HG03060 (cell line): ENCODE data around the gene MSH2.

Experiments
- ATAC-seq: cut with Tn5 transposase; IDR thresholded peaks from one replicate; pipeline ENCODE4 v1.9.1; 2021; ENCODE audit warnings: low read depth, moderate number of reproducible peaks; ENCODE audit not compliant: unreplicated experiment

Gene MSH2

DNA sequence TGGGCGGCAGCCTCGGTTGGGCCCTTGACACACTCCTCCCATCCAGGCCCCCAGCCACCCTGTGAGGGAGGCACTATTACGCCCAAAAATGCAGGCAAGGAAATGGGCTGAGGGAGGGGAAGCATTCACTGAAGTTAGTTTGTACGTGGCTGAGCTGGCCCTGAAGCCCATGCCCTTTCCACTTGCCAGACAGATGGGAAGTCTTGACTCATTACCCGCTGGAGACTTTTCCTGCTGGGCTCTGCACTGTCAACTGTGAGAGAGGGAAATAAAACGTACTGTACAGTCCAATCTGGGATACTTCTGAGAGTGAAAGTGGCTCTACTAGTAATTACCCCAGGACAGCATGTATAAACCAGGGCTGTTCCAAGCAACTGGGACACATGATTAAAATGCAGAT, 125.9 kb downstream of the MSH2 start:
- ATAC-seq, result no peak

DNA sequence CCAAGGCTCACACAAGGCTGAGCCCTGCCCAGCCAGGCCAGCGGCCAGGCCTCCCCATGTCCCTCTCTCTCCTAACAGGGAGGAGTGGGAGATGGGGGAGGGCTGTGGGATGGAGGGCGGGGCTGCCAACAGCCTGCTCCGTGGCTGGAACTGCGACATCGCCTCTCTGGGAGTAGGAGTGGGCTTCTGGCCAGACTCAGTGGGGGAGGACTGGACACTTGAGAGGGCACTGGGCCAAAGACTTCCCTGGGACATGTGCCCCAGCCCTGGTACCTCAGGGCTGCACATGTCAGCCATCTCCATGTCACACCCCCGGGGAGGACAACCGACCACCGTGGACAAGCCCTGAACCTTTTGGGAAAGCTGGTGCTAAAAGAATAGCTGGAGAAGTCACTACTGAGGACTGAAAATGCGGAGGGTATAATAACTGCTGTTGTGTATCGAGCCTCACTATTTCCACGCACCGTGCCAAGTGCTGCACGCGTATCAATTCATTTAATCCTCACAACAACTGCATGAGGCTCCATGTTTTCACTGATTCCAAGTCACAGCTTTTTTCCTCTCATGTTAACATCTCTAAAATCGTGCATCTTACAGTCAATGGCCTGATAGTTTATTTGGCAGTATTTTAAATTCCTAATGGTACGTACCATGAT, 127.3 kb downstream of the MSH2 start:
- ATAC-seq, result no peak

DNA sequence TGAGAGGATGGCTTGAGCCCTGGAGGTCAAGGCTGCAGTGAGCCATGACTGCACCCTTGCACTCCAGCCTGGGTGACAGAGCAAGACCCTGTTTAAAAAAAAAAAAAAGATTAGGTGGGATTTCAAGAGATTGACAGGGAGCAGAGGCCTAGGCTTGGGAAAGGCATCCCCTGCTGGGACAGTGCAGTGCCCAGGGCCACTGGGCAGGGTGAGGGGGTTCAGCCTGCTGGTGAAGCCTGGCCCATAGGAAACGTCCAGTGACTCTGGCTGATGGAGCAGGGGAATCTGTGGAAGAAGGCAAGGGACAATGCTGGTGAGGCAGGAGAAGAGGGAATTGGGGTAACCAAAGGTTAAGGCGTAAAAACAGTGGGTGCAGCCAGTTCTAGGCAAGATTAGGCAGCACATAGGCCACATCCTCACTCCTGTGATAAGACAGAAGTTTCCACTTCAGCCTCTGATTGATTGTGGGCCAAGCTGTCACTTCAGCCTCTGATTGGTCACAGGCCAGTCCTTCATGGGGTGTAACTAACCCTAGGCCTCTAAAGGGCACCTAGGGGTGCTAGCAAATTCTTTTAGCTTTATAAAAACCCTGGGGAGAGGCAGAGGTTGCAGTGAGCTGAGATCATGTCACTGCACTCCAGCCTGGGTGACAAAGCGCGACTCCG, 128.6 kb downstream of the MSH2 start:
- ATAC-seq, result no peak
